Pulmonary artery endothelial cell (primary cell): ENCODE data around the gene MAML2. TPM values are rescaled to one million over a fixed set of nuclear protein-coding genes. Genes with fewer than 3 reads are reported as not detected.

Experiments
- DNase-seq: peaks from one replicate; pipeline ENCODE4 v3.0.0-alpha.2; 2011; ENCODE audit warnings: low read depth, low spot score
- total RNA-seq: library from RNA; depleted of rRNA; stranded (reverse); fragments of >200 nt; gene quantifications from 2 replicates; pipeline ENCODE4 v1.2.3, GENCODE V29; 2014

MAML2 gene
- 3.5 and 4.7 TPM in 2 replicates for total RNA-seq

- peak; percentile 83 for DNase-seq
These were observed at the start of gene MAML2 for GRCh38 chr11:96342961-96343711. Gene MAML2, minus strand, starts transcription at chr11:96343195. Its CDS starts 1,300 bp downstream, at chr11:96341895.

GRCh38 chr11:96391698-96392307, 48.8 kb upstream of the MAML2 start:
- no peak for DNase-seq

- DNase-seq, result peak; percentile 61
These were observed 47.4 kb upstream of the MAML2 start for GRCh38 chr11:96390488-96390792.

GRCh38 chr11:96389720-96390487, 46.9 kb upstream of the MAML2 start, which contains the start of the genes CCDC82 and JRKL:
Gene CCDC82, minus strand, starts transcription at chr11:96389912. Its CDS starts 5,165 bp downstream, at chr11:96384747.
Gene JRKL, plus strand, starts transcription at chr11:96390013. Its CDS starts 637 bp downstream, at chr11:96390650.
- DNase-seq, result peak; percentile 75

- DNase-seq, result peak; percentile 17
These were observed 46.1 kb upstream of the MAML2 start for GRCh38 chr11:96388891-96389719.

- no peak for DNase-seq
These were observed 42.2 kb upstream of the MAML2 start for GRCh38 chr11:96385187-96385586.

GRCh38 chr11:96384156-96384555, 41.2 kb upstream of the MAML2 start:
- no peak for DNase-seq

- DNase-seq, result no peak
These were observed 33.8 kb upstream of the MAML2 start for GRCh38 chr11:96376796-96377195.

GRCh38 chr11:96373826-96374225, 30.8 kb upstream of the MAML2 start:
- DNase-seq, result no peak

GRCh38 chr11:96367342-96367741, 24.3 kb upstream of the MAML2 start:
- no peak for DNase-seq

- DNase-seq, result no peak
These were observed 23.0 kb upstream of the MAML2 start for GRCh38 chr11:96366024-96366423.

GRCh38 chr11:96365493-96365892, 22.5 kb upstream of the MAML2 start:
- no peak for DNase-seq

GRCh38 chr11:96361778-96362177, 18.8 kb upstream of the MAML2 start:
- DNase-seq, result no peak

GRCh38 chr11:96358321-96358720, 15.3 kb upstream of the MAML2 start:
- DNase-seq, result no peak

- DNase-seq, result no peak
These were observed 14.8 kb upstream of the MAML2 start for GRCh38 chr11:96357794-96358193.

- no peak for DNase-seq
These were observed 13.9 kb upstream of the MAML2 start for GRCh38 chr11:96356848-96357247.

- DNase-seq, result no peak
These were observed 708 bp downstream of the MAML2 start for GRCh38 chr11:96342014-96342960.

GRCh38 chr11:96341211-96342013, 1.6 kb downstream of the MAML2 start:
- no peak for DNase-seq

- no peak for DNase-seq
These were observed 2.5 kb downstream of the MAML2 start for GRCh38 chr11:96340555-96340885.
